22Rv1 (cell line): ENCODE results near the gene SHD.
A peak's percentile ranks its signal among the peaks of the same experiment; 100 is the strongest.
"Not testable (repeated sequence)": the region's sequence is repeated elsewhere in the genome, so short reads cannot be mapped to it uniquely, and the experiment has no call there.

Experiments used
- H3K27ac ChIP-seq: fragments of 450-650 bp; 2 replicates; pipeline ENCODE4 v1.5.1; 2017
- CTCF ChIP-seq: fragments of 450-650 bp; IDR thresholded peaks from 2 replicates; pipeline ENCODE4 v1.5.1; 2017; ENCODE audit warnings: mild to moderate bottlenecking
- ZFX ChIP-seq: fragments of 450-650 bp; IDR thresholded peaks from 2 replicates; pipeline ENCODE4 v1.6.1; 2017; ENCODE audit warnings: antibody characterized with exemption, borderline replicate concordance

Gene SHD

GRCh38 chr19:4277191-4277696, 1.8 kb upstream of the SHD start:
- no peak for TF ChIP-seq ZFX
- no peak for TF ChIP-seq CTCF
- H3K27ac ChIP-seq = no peak overlapping the region

GRCh38 chr19:4278010-4278409, 1.1 kb upstream of the SHD start:
- H3K27ac ChIP-seq = no peak overlapping the region
- no peak for TF ChIP-seq ZFX
- no peak for TF ChIP-seq CTCF

- H3K27ac ChIP-seq = no peak overlapping the region
- no peak for TF ChIP-seq CTCF
- TF ChIP-seq ZFX = no peak
Observed at GRCh38 chr19:4279267-4279529, 132 bp downstream of the SHD start.

GRCh38 chr19:4279530-4280422, 710 bp downstream of the SHD start:
- no peak overlapping the region for H3K27ac ChIP-seq
- peak; percentile 45; the same call in 1 of the 2 replicates for TF ChIP-seq CTCF
- TF ChIP-seq ZFX = no peak

GRCh38 chr19:4284176-4284958, 5.3 kb downstream of the SHD start:
- peak overlapping the region; percentile 69 for H3K27ac ChIP-seq
- TF ChIP-seq ZFX = no peak
- no peak for TF ChIP-seq CTCF

GRCh38 chr19:4284974-4285373, 5.9 kb downstream of the SHD start:
- no peak for TF ChIP-seq ZFX
- TF ChIP-seq CTCF = no peak
- peak overlapping the region; percentile 69 for H3K27ac ChIP-seq

GRCh38 chr19:4286141-4286540, 7.1 kb downstream of the SHD start:
- H3K27ac ChIP-seq = not testable (repeated sequence)
